ENCODE data around the gene DNAJB2.

DNAJB2 gene

GRCh38 chr2:219325136-219325535 is 46.0 kb downstream of the DNAJB2 start:
- no peak overlapping the region for H3K4me2 ChIP-seq (ENCODE audit: low read length)
- no peak overlapping the region for H3K9ac ChIP-seq
- H3K36me3 ChIP-seq (ENCODE audit: control insufficient read depth, insufficient read depth, low read length), result no peaks in the 10 kb centered on the region
- no peak for TF ChIP-seq CTCF (IDR thresholded peaks at IDR 0.05)
- no peaks in the 10 kb centered on the region for H3K27me3 ChIP-seq (ENCODE audit: control insufficient read depth, insufficient read depth, low read length)
- H3K27ac ChIP-seq, result no peak overlapping the region
- no peaks in the 10 kb centered on the region for H3K79me2 ChIP-seq
- H2AFZ ChIP-seq, result no peak overlapping the region
- H3K4me1 ChIP-seq, result no peaks in the 10 kb centered on the region
- H3K4me3 ChIP-seq (ENCODE audit: low read depth, low read length), result no peak overlapping the region
- no peaks in the 10 kb centered on the region for H3K9me3 ChIP-seq (ENCODE audit: control insufficient read depth, low read length)

- no peak overlapping the region for H2AFZ ChIP-seq
- H3K4me3 ChIP-seq (ENCODE audit: low read depth, low read length), result no peak overlapping the region
- no peaks in the 10 kb centered on the region for H3K4me1 ChIP-seq
- no peaks in the 10 kb centered on the region for H3K27me3 ChIP-seq (ENCODE audit: control insufficient read depth, insufficient read depth, low read length)
- no peaks in the 10 kb centered on the region for H3K9me3 ChIP-seq (ENCODE audit: control insufficient read depth, low read length)
- H3K79me2 ChIP-seq, result no peaks in the 10 kb centered on the region
- no peaks in the 10 kb centered on the region for H3K36me3 ChIP-seq (ENCODE audit: control insufficient read depth, insufficient read depth, low read length)
- H3K4me2 ChIP-seq (ENCODE audit: low read length), result no peak overlapping the region
- H3K9ac ChIP-seq, result no peak overlapping the region
- TF ChIP-seq CTCF (IDR thresholded peaks at IDR 0.05), result no peak
- H3K27ac ChIP-seq, result no peak overlapping the region
Observed at GRCh38 chr2:219325657-219326315, 46.6 kb downstream of the DNAJB2 start.

GRCh38 chr2:219327719-219328118 is 48.6 kb downstream of the DNAJB2 start:
- no peak for TF ChIP-seq CTCF (IDR thresholded peaks at IDR 0.05)
- Histone ChIP-seq H3K27ac (no peak overlapping the region), H2AFZ (no peak overlapping the region), H3K4me2 (ENCODE audit: low read length) (no peak overlapping the region), H3K4me3 (ENCODE audit: low read depth, low read length) (no peak overlapping the region), H3K9ac (no peak overlapping the region), H3K79me2 (no peaks in the 10 kb centered on the region), H3K9me3 (ENCODE audit: control insufficient read depth, low read length) (no peaks in the 10 kb centered on the region), H3K36me3 (ENCODE audit: control insufficient read depth, insufficient read depth, low read length) (no peaks in the 10 kb centered on the region), H3K4me1 (no peaks in the 10 kb centered on the region), H3K27me3 (ENCODE audit: control insufficient read depth, insufficient read depth, low read length) (peaks cover 4% of the 10 kb centered on the region)

GRCh38 chr2:219331560-219332213 is 52.5 kb downstream of the DNAJB2 start:
- no peak overlapping the region for H3K4me3 ChIP-seq (ENCODE audit: low read depth, low read length)
- no peak overlapping the region for H2AFZ ChIP-seq
- H3K27ac ChIP-seq, result no peak overlapping the region
- peaks cover 4% of the 10 kb centered on the region for H3K27me3 ChIP-seq (ENCODE audit: control insufficient read depth, insufficient read depth, low read length)
- H3K4me1 ChIP-seq, result no peaks in the 10 kb centered on the region
- H3K79me2 ChIP-seq, result no peaks in the 10 kb centered on the region
- H3K9me3 ChIP-seq (ENCODE audit: control insufficient read depth, low read length), result no peaks in the 10 kb centered on the region
- no peak overlapping the region for H3K4me2 ChIP-seq (ENCODE audit: low read length)
- no peak overlapping the region for H3K9ac ChIP-seq
- no peaks in the 10 kb centered on the region for H3K36me3 ChIP-seq (ENCODE audit: control insufficient read depth, insufficient read depth, low read length)
- TF ChIP-seq CTCF (IDR thresholded peaks at IDR 0.05), result no peak

- peak within 1 kb of the TSS; percentile 10 for H2AFZ ChIP-seq
- no peak within 1 kb of the TSS for H3K4me2 ChIP-seq (ENCODE audit: low read length)
- no peak within 1 kb of the TSS for H3K27ac ChIP-seq
- H3K79me2 ChIP-seq, result no peaks in the 10 kb centered on the region
- TF ChIP-seq CTCF (IDR thresholded peaks at IDR 0.05), result no peak
- no peak within 1 kb of the TSS for H3K4me3 ChIP-seq (ENCODE audit: low read depth, low read length)
- H3K4me1 ChIP-seq, result no peaks in the 10 kb centered on the region
- H3K27me3 ChIP-seq (ENCODE audit: control insufficient read depth, insufficient read depth, low read length), result peaks cover 4% of the 10 kb centered on the region
- no peaks in the 10 kb centered on the region for H3K9me3 ChIP-seq (ENCODE audit: control insufficient read depth, low read length)
- no peaks in the 10 kb centered on the region for H3K36me3 ChIP-seq (ENCODE audit: control insufficient read depth, insufficient read depth, low read length)
- no peak within 1 kb of the TSS for H3K9ac ChIP-seq
Observed at GRCh38 chr2:219332542-219332941, 53.4 kb downstream of the DNAJB2 start, which contains the start of gene RESP18. Gene RESP18, minus strand, starts transcription at chr2:219332744.
